ENCODE measurements around the gene IRX4. TPM values are rescaled to one million over a fixed set of nuclear protein-coding genes. Genes with fewer than 3 reads are reported as not detected.

The IRX4 gene
- total RNA-seq, 1 donor from 2014 or later, result not detected

DNA sequence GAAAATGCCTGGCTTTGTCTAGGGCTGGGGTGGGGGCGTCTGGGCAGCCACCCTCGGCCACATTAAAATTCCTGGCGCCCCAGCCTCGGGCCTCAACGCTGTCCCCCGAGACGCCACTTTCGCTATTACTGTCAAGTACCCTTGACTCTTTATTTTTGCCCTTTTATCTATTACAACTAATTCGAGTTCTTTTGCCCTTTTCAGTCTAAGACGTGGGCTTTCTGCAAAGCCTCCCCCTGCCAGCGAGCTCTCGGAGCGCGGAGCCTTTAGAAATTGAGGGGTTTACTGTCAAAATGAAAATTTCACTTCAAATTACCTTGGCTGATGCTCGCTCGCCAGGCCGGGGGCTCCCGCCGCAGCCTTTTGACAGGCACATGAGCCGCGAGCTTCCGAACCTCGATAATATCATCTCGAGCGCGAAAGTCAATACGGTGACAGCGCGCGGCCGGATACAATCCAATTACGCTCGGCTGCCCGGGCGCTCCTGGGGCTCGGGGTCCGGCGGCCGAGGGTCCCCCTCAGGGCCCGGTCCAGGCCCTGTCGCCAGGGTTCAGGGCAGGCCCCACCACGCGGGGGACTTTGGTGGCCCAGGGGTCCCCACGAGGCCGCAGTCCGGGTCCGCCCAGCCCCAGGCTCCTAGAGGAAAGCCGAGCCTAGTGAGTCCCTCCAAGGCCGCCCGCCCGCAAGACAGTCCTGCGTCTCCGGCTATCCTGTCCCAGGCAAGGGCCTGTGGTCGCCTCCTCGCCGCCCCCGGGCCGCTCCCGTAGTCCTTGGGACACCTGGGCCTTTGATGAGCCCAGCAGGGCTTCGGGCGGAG lies 6.7 kb downstream of the IRX4 start:
- Histone ChIP-seq H3K9me3 (no peaks in the 10 kb centered on the region), H3K27me3 (ENCODE audit: low read depth) (peaks cover 92% of the 10 kb centered on the region), H3K4me1 (peaks cover 12% of the 10 kb centered on the region), H3K27ac (no peak overlapping the region), H3K36me3 (no peaks in the 10 kb centered on the region), H3K4me3 (no peak overlapping the region)
- DNase-seq (no peak), ATAC-seq (peak; percentile 11 to 15)
- intact Hi-C loops (cut with DNase I), result no loop called here
- TF ChIP-seq, protein P1, sequence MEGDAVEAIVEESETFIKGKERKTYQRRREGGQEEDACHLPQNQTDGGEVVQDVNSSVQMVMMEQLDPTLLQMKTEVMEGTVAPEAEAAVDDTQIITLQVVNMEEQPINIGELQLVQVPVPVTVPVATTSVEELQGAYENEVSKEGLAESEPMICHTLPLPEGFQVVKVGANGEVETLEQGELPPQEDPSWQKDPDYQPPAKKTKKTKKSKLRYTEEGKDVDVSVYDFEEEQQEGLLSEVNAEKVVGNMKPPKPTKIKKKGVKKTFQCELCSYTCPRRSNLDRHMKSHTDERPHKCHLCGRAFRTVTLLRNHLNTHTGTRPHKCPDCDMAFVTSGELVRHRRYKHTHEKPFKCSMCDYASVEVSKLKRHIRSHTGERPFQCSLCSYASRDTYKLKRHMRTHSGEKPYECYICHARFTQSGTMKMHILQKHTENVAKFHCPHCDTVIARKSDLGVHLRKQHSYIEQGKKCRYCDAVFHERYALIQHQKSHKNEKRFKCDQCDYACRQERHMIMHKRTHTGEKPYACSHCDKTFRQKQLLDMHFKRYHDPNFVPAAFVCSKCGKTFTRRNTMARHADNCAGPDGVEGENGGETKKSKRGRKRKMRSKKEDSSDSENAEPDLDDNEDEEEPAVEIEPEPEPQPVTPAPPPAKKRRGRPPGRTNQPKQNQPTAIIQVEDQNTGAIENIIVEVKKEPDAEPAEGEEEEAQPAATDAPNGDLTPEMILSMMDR (IDR thresholded peaks at IDR 0.05), result no peak

DNA sequence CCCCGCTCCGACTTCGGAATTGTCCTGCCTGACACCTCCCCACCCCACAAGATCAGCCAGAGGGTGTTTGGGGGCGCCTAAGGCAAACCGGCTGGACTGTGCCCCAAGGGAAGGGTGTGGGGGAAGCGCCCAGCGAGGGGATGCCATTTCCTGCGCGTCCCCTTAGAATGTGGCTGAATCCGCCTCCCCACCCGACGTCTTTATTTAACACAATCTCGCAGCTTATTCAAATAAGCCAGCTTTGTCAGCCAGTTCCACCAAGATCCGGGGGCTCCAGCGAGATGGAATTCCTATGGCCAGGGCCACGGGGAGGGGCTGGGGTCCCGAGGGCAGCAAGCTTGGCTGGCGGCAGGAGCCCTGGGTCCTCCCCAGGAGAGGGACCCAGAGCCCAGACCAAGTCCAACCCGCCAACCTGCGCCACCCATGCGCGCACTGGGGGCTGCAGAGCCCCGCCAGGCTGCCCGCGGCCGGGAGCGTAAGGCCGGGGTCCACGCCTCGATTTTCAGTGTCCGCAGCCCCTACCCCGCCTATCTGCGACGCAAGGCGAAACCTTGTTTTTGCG lies 7.4 kb downstream of the IRX4 start:
- ATAC-seq, result no peak
- H3K4me3 ChIP-seq, result no peak overlapping the region
- no peaks in the 10 kb centered on the region for H3K9me3 ChIP-seq
- H3K27me3 ChIP-seq (ENCODE audit: low read depth), result peaks cover 88% of the 10 kb centered on the region
- DNase-seq, result no peak
- intact Hi-C loops (cut with DNase I), result no loop called here
- TF ChIP-seq, protein P1 (IDR thresholded peaks at IDR 0.05), result no peak
- H3K27ac ChIP-seq, result no peak overlapping the region
- H3K36me3 ChIP-seq, result no peaks in the 10 kb centered on the region
- peaks cover 12% of the 10 kb centered on the region for H3K4me1 ChIP-seq

DNA sequence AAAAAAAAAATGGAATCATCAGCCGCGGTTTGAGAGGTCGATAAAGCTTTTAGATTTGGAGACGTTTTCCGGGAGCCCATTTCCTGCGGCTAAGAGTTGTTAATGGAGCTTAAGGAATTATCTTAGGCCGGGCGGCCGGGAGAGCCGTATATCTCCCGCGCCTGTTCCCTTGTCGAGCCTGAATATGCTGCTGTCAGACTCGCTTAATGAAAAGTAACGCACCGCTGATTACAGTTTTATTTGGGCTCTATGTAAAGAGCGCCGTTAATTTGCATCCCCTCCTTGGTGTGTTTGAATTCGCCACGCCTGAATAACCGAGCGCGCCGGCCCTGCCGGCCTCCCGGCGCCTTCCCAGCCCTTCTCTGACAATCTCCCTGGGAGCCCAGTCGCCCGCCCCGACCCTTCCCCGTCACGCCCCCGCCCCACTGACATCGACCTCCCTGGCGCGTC lies 7.9 kb downstream of the IRX4 start:
- no peak overlapping the region for H3K27ac ChIP-seq
- H3K4me1 ChIP-seq, result peaks cover 12% of the 10 kb centered on the region
- TF ChIP-seq, protein P1 (IDR thresholded peaks at IDR 0.05), result no peak
- intact Hi-C loops (cut with DNase I), result no loop called here
- no peaks in the 10 kb centered on the region for H3K9me3 ChIP-seq
- DNase-seq, result no peak
- no peak for ATAC-seq
- H3K4me3 ChIP-seq, result no peak overlapping the region
- H3K36me3 ChIP-seq, result no peaks in the 10 kb centered on the region
- peaks cover 82% of the 10 kb centered on the region for H3K27me3 ChIP-seq (ENCODE audit: low read depth)

DNA sequence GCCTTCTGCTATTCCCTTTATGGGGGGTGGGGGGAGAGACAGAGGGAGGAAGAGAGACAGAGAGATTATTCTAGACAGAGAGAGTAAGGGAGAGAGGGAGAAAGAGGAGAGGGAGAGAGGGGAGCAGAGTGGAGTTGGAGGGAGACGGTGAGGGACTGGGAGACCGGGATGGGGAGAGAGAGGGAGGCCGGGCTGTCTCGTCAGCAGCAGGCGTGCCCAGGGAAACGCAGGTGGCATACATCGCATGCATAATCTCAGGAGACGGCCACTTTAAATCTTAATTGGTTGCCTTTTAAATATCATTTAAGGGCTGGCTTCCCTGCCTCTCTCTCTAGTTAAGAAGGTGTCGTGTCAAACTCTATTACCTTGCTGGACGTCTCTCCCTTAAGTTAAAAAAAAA lies 8.4 kb downstream of the IRX4 start:
- Histone ChIP-seq H3K4me3 (no peak overlapping the region), H3K27me3 (ENCODE audit: low read depth) (peaks cover 80% of the 10 kb centered on the region), H3K4me1 (peaks cover 12% of the 10 kb centered on the region), H3K27ac (no peak overlapping the region), H3K36me3 (no peaks in the 10 kb centered on the region), H3K9me3 (no peaks in the 10 kb centered on the region)
- ATAC-seq (no peak), DNase-seq (no peak)
- TF ChIP-seq, protein P1 (IDR thresholded peaks at IDR 0.05), result no peak
- intact Hi-C loops (cut with DNase I), result no loop called here

DNA sequence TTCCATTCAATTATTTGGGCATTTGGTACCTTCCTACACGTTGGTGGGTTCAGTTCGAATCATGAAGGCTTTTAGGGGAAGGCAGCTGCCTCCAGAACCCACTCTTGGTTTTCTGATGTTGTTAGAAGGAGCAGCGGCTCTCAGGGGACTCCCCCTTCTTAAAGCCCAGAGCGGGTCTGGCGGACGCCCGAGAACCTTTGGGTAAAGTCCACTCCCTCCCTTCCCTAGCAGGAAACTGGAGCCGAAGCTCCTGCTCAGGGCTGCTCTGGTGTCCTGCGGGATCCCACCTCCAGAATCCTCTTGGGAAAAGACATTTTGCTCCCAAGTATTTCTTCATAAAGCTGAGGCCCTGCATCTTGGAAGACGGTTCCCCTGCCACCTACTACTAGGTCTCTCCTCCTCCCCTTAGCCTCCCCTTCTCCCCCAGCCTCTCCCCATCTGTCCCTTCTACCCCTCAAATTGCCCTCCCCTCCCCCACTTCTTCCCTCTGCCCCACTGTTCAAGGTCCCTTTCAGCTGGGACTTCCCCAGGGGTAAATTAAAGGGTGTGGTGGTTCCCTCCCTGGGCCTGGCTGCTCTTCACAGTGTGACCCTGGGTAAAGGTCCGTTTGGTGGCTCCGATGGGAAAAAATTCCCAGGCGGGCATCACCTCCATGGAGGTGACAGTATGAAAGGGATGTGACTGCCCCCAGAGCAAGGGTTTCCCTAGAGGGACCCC lies 9.3 kb downstream of the IRX4 start:
- TF ChIP-seq, protein P1 (IDR thresholded peaks at IDR 0.05), result no peak
- Histone ChIP-seq H3K4me3 (no peak overlapping the region), H3K27ac (no peak overlapping the region), H3K4me1 (peaks cover 12% of the 10 kb centered on the region), H3K9me3 (no peaks in the 10 kb centered on the region), H3K36me3 (no peaks in the 10 kb centered on the region), H3K27me3 (ENCODE audit: low read depth) (peaks cover 75% of the 10 kb centered on the region)
- ATAC-seq, result no peak
- DNase-seq, result no peak
- intact Hi-C loops (cut with DNase I), result no loop called here
